ENCODE results near the gene ACVR2A. TPM values are rescaled to one million over a fixed set of nuclear protein-coding genes. Genes with fewer than 3 reads are reported as not detected.

Gene ACVR2A
- total RNA-seq, 4 donors from 2014 or later = 17.4 to 42.4 (median 28.0) TPM

DNA sequence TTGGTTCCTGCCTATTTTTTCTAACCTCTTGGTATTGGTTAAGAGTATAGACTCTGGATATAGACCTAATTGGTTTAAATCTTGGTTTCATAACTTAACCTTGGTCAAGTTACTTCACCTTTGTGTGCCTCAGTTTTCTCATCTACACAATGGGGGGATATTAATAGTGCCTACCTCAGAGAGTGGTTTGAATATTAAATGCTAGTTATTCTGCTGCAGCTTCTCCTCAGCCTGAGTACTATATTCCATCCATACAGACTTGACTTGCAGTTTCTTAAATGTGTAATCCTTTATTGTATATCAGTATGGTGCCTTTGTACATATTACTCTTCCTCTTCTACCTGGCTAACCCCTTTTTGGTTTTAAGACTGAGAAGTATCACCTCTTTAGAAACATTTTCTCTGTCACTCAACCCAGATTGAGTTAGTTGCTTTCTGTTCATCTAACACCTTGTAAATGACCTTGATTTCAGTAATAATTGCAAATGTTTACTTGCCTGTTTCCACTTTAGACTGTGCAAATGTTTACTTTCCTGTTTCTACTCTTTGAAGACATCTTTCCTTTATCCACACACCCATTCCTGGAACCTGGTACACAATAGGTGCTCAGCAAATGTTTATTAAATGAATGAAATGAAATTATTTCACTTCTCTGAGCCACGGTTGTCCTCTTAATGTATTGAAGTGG is 6.6 kb downstream of the ACVR2A start:
- Histone ChIP-seq H3K27me3 (no peaks in the 10 kb centered on the region), H3K4me3 (no peak overlapping the region), H3K27ac (replicated peaks in 1 of 4) (no peak overlapping the region), H3K4me1 (peaks cover 25 to 82% (median 71%) of the 10 kb centered on the region in 4 donors), H3K9me3 (no peaks in the 10 kb centered on the region), H3K36me3 (no peaks in the 10 kb centered on the region)
- intact Hi-C loops (cut with DNase I) = no loop called here
- TF ChIP-seq POLR2A (IDR thresholded peaks at IDR 0.05; ENCODE audit: low read depth) (no peak), POLR2AphosphoS5 (IDR thresholded peaks at IDR 0.05) (no peak), EP300 (IDR thresholded peaks at IDR 0.05) (no peak)
- TF ChIP-seq, protein P1, sequence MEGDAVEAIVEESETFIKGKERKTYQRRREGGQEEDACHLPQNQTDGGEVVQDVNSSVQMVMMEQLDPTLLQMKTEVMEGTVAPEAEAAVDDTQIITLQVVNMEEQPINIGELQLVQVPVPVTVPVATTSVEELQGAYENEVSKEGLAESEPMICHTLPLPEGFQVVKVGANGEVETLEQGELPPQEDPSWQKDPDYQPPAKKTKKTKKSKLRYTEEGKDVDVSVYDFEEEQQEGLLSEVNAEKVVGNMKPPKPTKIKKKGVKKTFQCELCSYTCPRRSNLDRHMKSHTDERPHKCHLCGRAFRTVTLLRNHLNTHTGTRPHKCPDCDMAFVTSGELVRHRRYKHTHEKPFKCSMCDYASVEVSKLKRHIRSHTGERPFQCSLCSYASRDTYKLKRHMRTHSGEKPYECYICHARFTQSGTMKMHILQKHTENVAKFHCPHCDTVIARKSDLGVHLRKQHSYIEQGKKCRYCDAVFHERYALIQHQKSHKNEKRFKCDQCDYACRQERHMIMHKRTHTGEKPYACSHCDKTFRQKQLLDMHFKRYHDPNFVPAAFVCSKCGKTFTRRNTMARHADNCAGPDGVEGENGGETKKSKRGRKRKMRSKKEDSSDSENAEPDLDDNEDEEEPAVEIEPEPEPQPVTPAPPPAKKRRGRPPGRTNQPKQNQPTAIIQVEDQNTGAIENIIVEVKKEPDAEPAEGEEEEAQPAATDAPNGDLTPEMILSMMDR (IDR thresholded peaks at IDR 0.05) = no peak
- WGBS = 79% methylated on average over 1 of the region's 1 CpG
- no peak for DNase-seq (ENCODE audit: extremely low spot score)

GRCh38 chr2:147854557-147855134 is 9.8 kb downstream of the ACVR2A start:
- intact Hi-C loops (cut with DNase I) = no loop called here
- Histone ChIP-seq H3K9me3 (no peaks in the 10 kb centered on the region), H3K27ac (replicated peaks in 1 of 4) (no peak overlapping the region), H3K27me3 (no peaks in the 10 kb centered on the region), H3K4me1 (peaks cover 34 to 85% (median 72%) of the 10 kb centered on the region in 4 donors), H3K36me3 (no peaks in the 10 kb centered on the region), H3K4me3 (no peak overlapping the region)
- TF ChIP-seq POLR2AphosphoS5 (IDR thresholded peaks at IDR 0.05) (no peak), POLR2A (IDR thresholded peaks at IDR 0.05; ENCODE audit: low read depth) (no peak), EP300 (IDR thresholded peaks at IDR 0.05) (no peak)
- TF ChIP-seq, protein P1 (IDR thresholded peaks at IDR 0.05) = no peak
- 87% methylated on average over 6 of the region's 6 CpGs for WGBS
- no peak for DNase-seq (ENCODE audit: extremely low spot score)

DNA sequence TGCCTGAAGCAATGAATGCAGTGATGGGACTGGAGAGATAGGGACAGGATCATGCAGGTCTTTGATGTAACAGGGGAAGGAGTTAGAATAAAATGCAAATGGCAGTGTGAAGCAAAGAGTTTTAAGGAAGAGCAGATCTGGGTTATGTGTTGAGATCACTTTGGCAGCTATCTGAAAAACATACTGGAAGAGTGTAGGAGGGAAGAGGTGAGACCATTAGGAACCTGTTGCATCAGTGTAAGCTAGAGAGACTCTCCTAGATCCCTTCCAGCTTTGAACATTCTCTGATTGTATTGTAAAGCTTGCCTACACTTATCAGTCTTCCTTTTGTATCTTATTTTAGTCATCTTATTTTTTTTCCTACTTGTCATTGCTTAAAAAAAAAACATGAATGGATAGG is 10.5 kb downstream of the ACVR2A start:
- H3K27ac ChIP-seq (replicated peaks in 1 of 4) = no peak overlapping the region
- H3K4me1 ChIP-seq = peaks cover 36 to 85% (median 72%) of the 10 kb centered on the region in 4 donors
- no peaks in the 10 kb centered on the region for H3K27me3 ChIP-seq
- TF ChIP-seq EP300 (IDR thresholded peaks at IDR 0.05) (no peak), POLR2A (IDR thresholded peaks at IDR 0.05; ENCODE audit: low read depth) (no peak), POLR2AphosphoS5 (IDR thresholded peaks at IDR 0.05) (no peak)
- TF ChIP-seq, protein P1 (IDR thresholded peaks at IDR 0.05) = no peak
- no peak for DNase-seq (ENCODE audit: extremely low spot score)
- H3K9me3 ChIP-seq = no peaks in the 10 kb centered on the region
- no peak overlapping the region for H3K4me3 ChIP-seq
- no peaks in the 10 kb centered on the region for H3K36me3 ChIP-seq
- intact Hi-C loops (cut with DNase I) = no loop called here

DNA sequence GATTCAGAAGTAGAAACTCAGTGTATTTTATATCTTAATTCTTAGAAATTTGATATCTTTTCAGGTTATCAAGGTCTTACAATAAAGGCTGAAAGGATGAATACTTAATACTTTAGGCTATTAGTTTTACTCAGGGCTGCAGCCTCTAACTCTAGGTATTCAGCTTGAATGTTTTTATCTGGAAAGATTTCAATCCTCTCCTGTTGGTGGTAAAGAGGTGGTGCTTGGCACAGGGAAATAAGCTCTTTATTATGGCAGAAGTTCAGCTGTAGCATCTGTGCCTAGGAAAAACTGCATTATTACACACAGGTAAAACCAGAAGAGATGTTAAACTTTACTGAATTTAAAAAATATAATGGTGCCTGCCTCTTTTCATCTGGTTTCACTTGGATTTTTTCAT is 11.1 kb downstream of the ACVR2A start:
- H3K4me3 ChIP-seq = no peak overlapping the region
- TF ChIP-seq POLR2AphosphoS5 (IDR thresholded peaks at IDR 0.05) = no peak
- no peak for TF ChIP-seq POLR2A (IDR thresholded peaks at IDR 0.05; ENCODE audit: low read depth)
- TF ChIP-seq, protein P1 (IDR thresholded peaks at IDR 0.05) = peak in 1 of 3 experiments; percentile 34
- H3K4me1 ChIP-seq = peaks cover 33 to 85% (median 73%) of the 10 kb centered on the region in 4 donors
- intact Hi-C loops (cut with DNase I) = no loop called here
- no peak for DNase-seq (ENCODE audit: extremely low spot score)
- H3K27ac ChIP-seq (replicated peaks in 1 of 4) = no peak overlapping the region
- no peaks in the 10 kb centered on the region for H3K27me3 ChIP-seq
- no peaks in the 10 kb centered on the region for H3K9me3 ChIP-seq
- H3K36me3 ChIP-seq = no peaks in the 10 kb centered on the region
